GM18907 (cell line): ENCODE measurements around the gene PSMD6.

Experiments used
- ATAC-seq: cut with Tn5 transposase; IDR thresholded peaks from one replicate; pipeline ENCODE4 v1.9.1; 2021; ENCODE audit warnings: mild to moderate bottlenecking, moderate library complexity; ENCODE audit not compliant: unreplicated experiment

Gene PSMD6

GRCh38 chr3:64023187-64023860, at the start of gene PSMD6:
Gene PSMD6, minus strand, starts transcription at chr3:64023494. Its CDS starts 75 bp downstream, at chr3:64023419.
- ATAC-seq, result peak; percentile 99

DNA sequence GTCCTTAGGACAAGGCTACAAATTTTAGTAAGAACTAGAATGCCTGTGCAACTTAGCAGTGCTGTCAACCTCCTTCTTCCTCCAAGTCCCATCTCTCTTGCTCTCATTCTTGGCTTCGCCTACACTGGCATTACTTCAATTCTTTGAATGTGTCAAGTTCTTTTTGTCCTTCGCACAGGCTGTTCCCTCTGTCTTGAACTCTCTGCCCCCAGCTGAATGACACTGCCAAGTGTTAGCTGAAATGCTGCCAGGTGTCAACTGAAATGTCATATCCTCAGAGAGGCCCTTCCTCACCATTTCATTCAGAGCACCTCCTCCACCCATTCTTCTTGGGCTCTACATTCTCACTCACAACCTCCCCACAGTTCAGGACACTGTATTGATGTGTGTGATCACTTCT, 48.8 kb upstream of the PSMD6 start:
- no peak for ATAC-seq

DNA sequence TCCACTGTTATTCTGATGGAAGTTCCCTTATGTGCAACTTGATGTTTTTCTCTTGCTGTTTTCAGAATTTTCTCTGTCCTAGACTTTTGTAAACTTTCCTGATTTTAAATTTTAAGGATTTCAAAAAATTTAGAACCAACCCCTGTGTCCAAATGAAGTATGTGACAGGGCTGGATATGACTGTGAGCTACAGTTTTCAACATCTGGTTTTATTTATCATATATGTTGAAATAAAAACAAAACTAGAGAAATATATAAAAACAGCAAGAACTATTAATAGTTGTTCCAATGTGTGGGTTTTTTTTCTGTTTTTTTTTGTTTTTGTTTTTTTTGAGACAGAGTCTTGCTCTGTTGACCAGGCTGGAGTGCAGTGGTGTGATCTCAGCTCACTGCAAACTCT, 47.4 kb upstream of the PSMD6 start:
- ATAC-seq, result no peak

DNA sequence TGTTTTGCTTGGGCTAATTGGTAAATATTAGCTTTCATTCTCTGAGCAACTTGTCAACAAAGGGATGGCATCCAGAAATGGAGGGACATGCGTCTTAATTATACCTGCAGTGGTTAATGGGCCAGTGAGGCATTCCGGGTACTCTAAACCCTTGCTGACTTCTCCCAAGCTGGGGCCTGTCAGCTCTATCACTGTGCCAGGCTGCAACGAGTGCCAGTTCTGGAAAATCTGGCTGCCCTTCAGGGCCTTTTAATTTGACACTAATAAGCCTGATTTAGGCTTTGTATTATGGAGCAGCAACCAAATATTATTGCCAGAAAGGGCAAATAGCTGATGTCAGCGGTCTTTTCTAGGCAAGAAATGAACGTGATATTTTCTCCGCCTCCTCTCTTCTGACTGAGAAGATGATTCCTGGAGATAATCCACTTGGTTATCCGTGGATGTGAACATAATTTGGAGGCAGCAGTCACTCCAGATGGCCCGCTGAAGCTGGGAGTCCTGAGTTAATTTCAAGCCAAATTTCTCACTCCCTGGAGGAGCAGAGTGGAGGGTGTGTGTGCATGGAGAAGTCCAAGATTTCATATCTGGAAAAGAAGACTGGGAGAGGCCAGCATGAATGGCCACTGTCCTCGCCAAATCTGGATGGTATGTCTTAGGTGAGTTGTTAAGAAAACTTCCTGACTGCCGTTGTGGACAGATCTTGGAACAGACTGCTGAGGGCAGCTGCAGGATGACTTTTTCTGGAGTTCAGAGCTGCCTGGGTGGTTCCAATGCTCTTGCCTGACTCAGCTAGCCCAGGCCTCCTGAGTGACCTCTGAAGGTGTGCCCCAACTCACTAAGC, 44.4 kb upstream of the PSMD6 start:
- no peak for ATAC-seq

- ATAC-seq, result no peak
Measured at GRCh38 chr3:64064804-64065203, 41.5 kb upstream of the PSMD6 start.

DNA sequence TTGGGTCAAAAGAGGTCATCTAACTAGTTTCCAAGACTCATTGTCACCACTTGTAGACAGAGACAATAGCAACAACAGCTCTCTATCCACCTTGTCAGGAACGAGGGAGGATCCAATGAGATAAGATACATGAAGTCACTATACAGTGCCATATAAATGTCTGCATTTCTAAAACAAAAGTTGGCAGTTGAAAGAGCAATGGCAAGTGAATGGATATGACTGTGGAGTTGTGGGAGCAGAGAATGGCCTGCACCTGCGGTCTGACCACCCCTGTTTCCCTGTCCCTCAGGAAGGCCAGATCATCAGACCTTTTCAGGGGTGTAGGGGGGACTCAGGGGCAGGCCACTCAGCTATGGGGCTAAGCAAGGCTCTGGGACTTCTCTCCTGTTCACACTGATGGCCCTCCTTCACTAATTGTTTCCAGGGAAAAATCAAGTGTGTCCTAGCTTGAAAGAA, 40.7 kb upstream of the PSMD6 start:
- no peak for ATAC-seq

GRCh38 chr3:64063207-64063982, 40.1 kb upstream of the PSMD6 start:
- no peak for ATAC-seq

GRCh38 chr3:64061628-64062027, 38.3 kb upstream of the PSMD6 start:
- ATAC-seq, result no peak

GRCh38 chr3:64059484-64060175, 36.3 kb upstream of the PSMD6 start:
- ATAC-seq, result no peak

DNA sequence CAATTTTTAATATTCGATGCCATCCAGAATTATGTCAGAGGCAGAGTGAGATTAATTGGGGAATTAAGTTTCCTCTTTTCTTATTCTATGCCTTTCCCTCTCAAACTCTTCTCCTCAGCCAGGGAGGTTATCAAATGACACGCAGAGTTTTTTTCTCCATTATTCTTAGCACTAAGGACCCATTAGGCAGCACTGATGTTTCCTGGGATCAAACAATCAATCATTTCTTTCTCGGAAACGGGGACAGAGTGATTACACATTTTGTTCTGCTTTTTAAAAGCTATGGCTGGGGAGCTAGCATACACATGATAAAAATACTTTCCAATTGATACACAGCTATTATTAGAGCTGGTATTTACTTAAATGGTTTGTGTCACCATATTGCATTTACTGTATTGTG, 35.3 kb upstream of the PSMD6 start:
- no peak for ATAC-seq

DNA sequence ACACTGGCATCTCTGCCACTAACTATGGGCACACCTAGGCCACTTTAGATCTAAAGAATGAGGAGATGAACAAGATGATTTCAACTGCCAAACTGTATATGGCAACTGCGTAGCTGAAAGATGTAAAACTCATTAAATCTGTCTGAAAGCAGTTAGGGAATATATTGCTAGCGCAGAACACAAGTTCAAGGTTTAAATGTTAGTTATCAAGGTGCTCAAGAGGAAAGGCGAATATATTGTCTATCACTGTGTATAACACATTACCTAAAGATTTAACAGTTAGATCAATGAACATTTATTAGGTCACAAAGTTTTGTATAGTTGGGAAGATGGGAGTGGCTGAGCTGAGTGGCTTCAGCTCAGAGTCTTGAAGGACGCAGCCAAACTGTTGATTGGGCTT, 33.9 kb upstream of the PSMD6 start:
- ATAC-seq, result no peak

GRCh38 chr3:64056606-64057180, 33.4 kb upstream of the PSMD6 start:
- no peak for ATAC-seq

DNA sequence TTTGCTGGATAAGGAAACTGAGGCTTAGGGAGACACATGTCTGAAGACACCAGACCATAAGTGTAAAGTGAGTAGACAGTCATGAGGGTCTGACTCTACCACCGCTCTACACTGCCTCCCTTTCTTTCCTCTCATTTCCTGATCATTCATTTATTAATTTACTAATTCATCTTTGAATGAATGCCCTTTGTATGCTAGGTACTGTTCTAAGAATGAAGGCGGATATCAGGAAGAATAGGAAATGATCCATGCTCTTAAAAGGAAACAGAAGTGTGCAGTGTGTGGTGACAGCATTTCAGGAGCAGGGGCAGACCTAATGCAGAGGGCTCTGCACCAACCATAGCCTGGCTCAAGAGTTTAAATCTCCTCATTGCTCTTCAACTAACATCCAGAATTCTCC, 31.8 kb upstream of the PSMD6 start:
- ATAC-seq, result no peak

GRCh38 chr3:64054488-64054887, 31.2 kb upstream of the PSMD6 start:
- ATAC-seq, result no peak

- ATAC-seq, result no peak
Measured at GRCh38 chr3:64053581-64053980, 30.3 kb upstream of the PSMD6 start.

DNA sequence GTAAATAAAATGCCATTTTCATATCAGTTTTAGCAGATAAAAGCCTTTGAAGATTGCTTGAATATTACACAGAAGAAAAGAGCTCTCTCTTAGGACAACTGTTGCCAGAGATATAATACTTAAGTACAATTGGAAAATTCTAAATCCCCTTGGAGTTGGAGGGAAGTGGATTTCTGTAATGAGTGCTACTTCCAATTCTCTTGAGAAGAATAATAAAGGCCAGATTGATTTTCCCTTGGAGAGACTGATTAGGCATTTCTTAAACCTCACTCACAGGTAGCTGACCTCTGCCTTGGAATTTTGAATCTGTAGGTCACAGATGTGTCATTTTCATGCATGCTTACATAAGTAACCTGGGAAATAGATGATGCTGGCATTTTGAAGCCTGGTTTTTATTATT, 29.8 kb upstream of the PSMD6 start:
- ATAC-seq, result no peak

- no peak for ATAC-seq
Measured at GRCh38 chr3:64049832-64050231, 26.5 kb upstream of the PSMD6 start.

DNA sequence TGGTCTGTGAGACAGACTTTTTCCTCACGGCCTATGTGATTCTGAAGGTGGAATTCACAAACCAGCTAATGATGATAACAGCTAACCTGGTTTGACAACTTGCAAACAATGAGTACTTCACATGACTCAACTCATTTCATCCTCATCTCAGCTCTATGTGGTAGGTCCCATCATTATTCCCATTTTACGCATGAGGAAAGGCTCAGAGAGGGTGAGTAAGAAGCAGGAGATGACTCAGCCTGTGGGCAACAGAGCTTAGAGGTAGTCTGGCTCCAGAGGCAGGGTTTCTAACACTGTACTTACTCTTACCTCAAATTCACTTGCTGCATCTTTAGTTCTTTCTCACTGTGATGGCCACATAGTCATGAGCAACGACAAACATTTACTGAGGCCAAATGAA, 25.8 kb upstream of the PSMD6 start:
- no peak for ATAC-seq

DNA sequence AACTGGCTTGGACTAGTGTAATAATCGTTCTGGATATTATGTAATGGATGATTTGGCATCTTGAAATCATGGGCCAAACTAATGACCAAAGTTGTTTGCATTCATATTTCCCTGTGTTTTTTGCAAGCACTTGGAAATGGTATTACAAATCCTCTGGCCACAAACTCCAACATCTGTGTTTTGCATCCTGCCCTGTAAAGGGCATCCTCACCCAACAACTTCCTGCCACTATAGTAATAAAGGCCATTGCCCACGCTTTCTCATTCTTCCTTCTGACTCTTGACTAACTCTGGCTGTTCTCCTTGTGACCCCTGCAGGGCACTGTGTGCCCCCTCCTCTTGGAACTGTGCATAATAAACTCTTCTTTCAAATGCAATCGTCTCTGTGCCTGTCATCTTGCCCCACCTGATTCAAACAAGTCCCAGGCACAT, 25.4 kb upstream of the PSMD6 start:
- ATAC-seq, result no peak

- no peak for ATAC-seq
Measured at GRCh38 chr3:64047787-64048186, 24.5 kb upstream of the PSMD6 start.
